ENCODE data around the gene BCKDHB. TPM values are rescaled to one million over a fixed set of nuclear protein-coding genes. Genes with fewer than 3 reads are reported as not detected.

The BCKDHB gene
- polyA plus RNA-seq, 2 of the 4 experiments (the other 2 are of a cell fraction) = 7.7 to 15.0 TPM

DNA sequence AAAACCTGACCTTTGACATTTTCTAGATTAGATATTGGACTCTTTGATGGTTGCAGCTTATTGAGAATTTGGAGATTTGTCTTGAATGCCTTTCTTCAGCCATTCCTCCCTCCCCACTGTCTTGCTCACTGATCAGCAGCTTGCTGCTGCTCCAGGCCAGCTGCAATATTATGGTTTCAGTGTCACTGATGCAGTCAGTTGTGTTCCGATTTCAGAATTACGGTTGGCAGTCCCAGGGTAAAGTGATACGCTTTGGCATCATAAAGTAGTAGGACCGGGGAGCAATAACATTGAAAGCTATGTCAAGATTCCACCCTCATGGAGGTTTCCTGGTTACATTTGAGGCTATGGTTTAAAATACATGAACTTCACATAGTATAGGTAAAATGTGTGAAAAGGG is 152.6 kb downstream of the BCKDHB start:
- POLR2A ChIA-PET = no interaction called here
- H3K4me2 ChIP-seq = no peak overlapping the region
- CTCF ChIA-PET = no interaction called here

DNA sequence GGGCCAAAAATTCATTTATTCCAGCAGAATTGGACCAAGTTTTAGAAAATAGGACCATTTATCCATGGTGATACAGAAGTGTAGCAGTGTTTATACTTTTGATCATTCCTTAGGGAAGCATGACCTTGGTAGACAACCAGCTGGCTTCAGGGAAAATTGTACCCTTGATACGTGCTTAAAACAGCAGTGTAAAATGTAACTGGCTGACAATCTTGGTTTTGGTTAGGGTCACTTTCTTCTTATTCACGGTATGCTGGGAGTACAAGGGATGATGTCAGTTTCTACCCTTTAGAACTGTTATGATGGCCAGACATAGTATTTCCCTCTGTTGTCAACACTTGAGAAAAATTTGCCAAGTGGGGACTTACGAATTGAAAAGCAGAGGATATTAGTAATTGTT is 157.1 kb downstream of the BCKDHB start:
- Histone ChIP-seq H3K9me3 (no peaks in the 10 kb centered on the region), H3K27ac (no peak overlapping the region), H3K4me3 (no peak overlapping the region), H3K4me2 (no peak overlapping the region), H3K4me1 (no peaks in the 10 kb centered on the region)
- ChIA-PET POLR2A (no interaction called here), CTCF (no interaction called here)
- WGBS (ENCODE audit: missing lambda C conversion rate) = 86% methylated on average over 3 of the region's 3 CpGs
- ATAC-seq = no peak
- no peak for FAIRE-seq
- DNase-seq (ENCODE audit: low read depth in 1 of 2, low spot score in 1 of 2) = no peak
- TF ChIP-seq FOSL2 (IDR thresholded peaks at IDR 0.05) = no peak
- no peak for TF ChIP-seq FOSL2 (CRISPR knock-in tag; IDR thresholded peaks at IDR 0.05)

More for the DNA sequence above, 152.6 kb downstream of the BCKDHB start:
- 91% methylated on average over 4 of the region's 4 CpGs for WGBS (ENCODE audit: missing lambda C conversion rate)
- Histone ChIP-seq H3K27ac (no peak overlapping the region), H3K9me3 (no peaks in the 10 kb centered on the region), H3K4me3 (no peak overlapping the region), H3K4me1 (no peaks in the 10 kb centered on the region)
- FAIRE-seq (no peak), ATAC-seq (no peak), DNase-seq (ENCODE audit: low read depth in 1 of 2, low spot score in 1 of 2) (no peak)
- TF ChIP-seq FOXS1 (CRISPR knock-in tag; IDR thresholded peaks at IDR 0.05) (no peak), TFCP2L1 (CRISPR knock-in tag; IDR thresholded peaks at IDR 0.05) (no peak), RAD21 (conservative IDR thresholded peaks at IDR 0.05 in 1 of 2, IDR thresholded peaks at IDR 0.05 in 1 of 2) (no peak), FOSB (CRISPR knock-in tag; IDR thresholded peaks at IDR 0.05) (no peak), NR3C1 (IDR thresholded peaks at IDR 0.05) (no peak), CEBPB (IDR thresholded peaks at IDR 0.05) (no peak), ZSCAN20 (CRISPR knock-in tag; IDR thresholded peaks at IDR 0.05) (no peak), PHF8 (IDR thresholded peaks at IDR 0.05; ENCODE audit: borderline replicate concordance, low read depth) (no peak), RARB (CRISPR knock-in tag; IDR thresholded peaks at IDR 0.05) (no peak), CBX2 (IDR thresholded peaks at IDR 0.05; ENCODE audit: borderline replicate concordance, low read depth) (no peak), MYC (IDR thresholded peaks at IDR 0.05; ENCODE audit: borderline replicate concordance, low read length) (no peak)
- TF ChIP-seq, protein P1, sequence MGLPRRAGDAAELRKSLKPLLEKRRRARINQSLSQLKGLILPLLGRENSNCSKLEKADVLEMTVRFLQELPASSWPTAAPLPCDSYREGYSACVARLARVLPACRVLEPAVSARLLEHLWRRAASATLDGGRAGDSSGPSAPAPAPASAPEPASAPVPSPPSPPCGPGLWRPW (IDR thresholded peaks at IDR 0.05) = no peak
- TF ChIP-seq, protein P2, sequence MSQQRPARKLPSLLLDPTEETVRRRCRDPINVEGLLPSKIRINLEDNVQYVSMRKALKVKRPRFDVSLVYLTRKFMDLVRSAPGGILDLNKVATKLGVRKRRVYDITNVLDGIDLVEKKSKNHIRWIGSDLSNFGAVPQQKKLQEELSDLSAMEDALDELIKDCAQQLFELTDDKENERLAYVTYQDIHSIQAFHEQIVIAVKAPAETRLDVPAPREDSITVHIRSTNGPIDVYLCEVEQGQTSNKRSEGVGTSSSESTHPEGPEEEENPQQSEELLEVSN (IDR thresholded peaks at IDR 0.05; ENCODE audit: borderline replicate concordance, low read depth) = no peak
- TF ChIP-seq, protein P3, sequence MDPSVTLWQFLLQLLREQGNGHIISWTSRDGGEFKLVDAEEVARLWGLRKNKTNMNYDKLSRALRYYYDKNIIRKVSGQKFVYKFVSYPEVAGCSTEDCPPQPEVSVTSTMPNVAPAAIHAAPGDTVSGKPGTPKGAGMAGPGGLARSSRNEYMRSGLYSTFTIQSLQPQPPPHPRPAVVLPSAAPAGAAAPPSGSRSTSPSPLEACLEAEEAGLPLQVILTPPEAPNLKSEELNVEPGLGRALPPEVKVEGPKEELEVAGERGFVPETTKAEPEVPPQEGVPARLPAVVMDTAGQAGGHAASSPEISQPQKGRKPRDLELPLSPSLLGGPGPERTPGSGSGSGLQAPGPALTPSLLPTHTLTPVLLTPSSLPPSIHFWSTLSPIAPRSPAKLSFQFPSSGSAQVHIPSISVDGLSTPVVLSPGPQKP (IDR thresholded peaks at IDR 0.05; ENCODE audit: low read depth, low read length) = no peak
- TF ChIP-seq, protein P4, sequence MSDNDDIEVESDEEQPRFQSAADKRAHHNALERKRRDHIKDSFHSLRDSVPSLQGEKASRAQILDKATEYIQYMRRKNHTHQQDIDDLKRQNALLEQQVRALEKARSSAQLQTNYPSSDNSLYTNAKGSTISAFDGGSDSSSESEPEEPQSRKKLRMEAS (IDR thresholded peaks at IDR 0.05) = no peak
- TF ChIP-seq, protein P5, sequence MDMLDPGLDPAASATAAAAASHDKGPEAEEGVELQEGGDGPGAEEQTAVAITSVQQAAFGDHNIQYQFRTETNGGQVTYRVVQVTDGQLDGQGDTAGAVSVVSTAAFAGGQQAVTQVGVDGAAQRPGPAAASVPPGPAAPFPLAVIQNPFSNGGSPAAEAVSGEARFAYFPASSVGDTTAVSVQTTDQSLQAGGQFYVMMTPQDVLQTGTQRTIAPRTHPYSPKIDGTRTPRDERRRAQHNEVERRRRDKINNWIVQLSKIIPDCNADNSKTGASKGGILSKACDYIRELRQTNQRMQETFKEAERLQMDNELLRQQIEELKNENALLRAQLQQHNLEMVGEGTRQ (IDR thresholded peaks at IDR 0.05) = no peak

DNA sequence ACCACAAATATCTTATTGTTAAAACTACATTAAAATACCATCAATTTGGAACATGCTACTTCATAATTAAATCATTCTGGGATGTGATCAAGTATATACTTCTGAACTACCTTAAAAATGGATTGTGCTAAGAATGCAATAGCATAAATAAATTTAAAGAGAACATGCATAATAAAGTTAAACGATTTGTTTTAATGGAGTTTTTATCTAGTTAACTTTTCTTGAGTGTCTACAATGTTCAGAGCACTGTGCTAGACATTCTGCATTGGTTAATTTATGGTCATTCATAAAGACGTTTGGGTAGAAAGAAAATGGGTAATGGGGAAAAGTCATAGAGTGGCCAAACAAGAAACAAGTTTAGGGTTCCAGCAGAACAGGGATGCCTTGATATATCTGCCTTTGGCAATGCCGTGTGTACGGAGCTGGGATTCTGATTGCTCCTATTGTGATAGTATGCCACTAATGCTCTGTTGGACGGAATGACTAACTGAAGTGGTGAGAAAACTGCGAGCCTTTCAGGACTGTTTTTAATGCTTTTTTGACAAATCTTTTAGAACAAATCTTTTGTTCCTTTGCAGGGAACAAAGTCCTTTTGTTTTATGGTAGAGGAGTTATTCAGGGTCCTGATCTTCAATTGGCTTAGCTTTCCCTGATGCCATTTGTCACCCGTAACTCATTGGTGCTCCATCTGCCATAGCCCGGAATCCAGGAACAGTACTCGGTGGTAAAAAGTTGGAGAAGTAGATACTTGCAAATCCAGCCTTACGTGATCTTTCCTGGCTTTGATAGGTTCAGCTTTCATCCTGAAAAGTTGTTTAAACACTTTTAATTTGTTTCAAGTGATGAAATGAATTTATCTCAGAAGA is 162.6 kb downstream of the BCKDHB start:
- ATAC-seq = no peak
- ChIA-PET POLR2A (no interaction called here), CTCF (no interaction called here)

More for the DNA sequence above, 162.6 kb downstream of the BCKDHB start:
- H3K27ac ChIP-seq = no peak overlapping the region
- WGBS (ENCODE audit: missing lambda C conversion rate) = 75% methylated on average over 10 of the region's 10 CpGs
- H3K4me3 ChIP-seq = no peak overlapping the region
- H3K4me1 ChIP-seq = no peaks in the 10 kb centered on the region
- H3K9me3 ChIP-seq = no peaks in the 10 kb centered on the region
- H3K4me2 ChIP-seq = no peak overlapping the region
- TF ChIP-seq CBX2 (IDR thresholded peaks at IDR 0.05; ENCODE audit: borderline replicate concordance, low read depth) = no peak
- no peak for TF ChIP-seq ZNF302 (CRISPR knock-in tag; IDR thresholded peaks at IDR 0.05)
- TF ChIP-seq SMC3 (IDR thresholded peaks at IDR 0.05) = no peak
- TF ChIP-seq CBX8 (IDR thresholded peaks at IDR 0.05) = no peak
- TF ChIP-seq RAD21 (conservative IDR thresholded peaks at IDR 0.05 in 1 of 2, IDR thresholded peaks at IDR 0.05 in 1 of 2) = no peak
- TF ChIP-seq FOXS1 (CRISPR knock-in tag; IDR thresholded peaks at IDR 0.05) = no peak
- TF ChIP-seq, protein P4 (IDR thresholded peaks at IDR 0.05) = no peak
- TF ChIP-seq RNF2 (IDR thresholded peaks at IDR 0.05; ENCODE audit: borderline replicate concordance, low read depth) = no peak
- no peak for TF ChIP-seq BHLHE40 (IDR thresholded peaks at IDR 0.05; ENCODE audit: low read depth, low read length)
- TF ChIP-seq, protein P2 (IDR thresholded peaks at IDR 0.05; ENCODE audit: borderline replicate concordance, low read depth) = no peak
- no peak for TF ChIP-seq HOXB13 (CRISPR knock-in tag; IDR thresholded peaks at IDR 0.05; ENCODE audit: low read depth)
- TF ChIP-seq MAZ (IDR thresholded peaks at IDR 0.05; ENCODE audit: borderline replicate concordance, low read depth, low read length) = no peak
- no peak for TF ChIP-seq POLR2AphosphoS2 (conservative IDR thresholded peaks at IDR 0.05; ENCODE audit: low read length)
- no peak for TF ChIP-seq NPAS2 (CRISPR knock-in tag; IDR thresholded peaks at IDR 0.05; ENCODE audit: borderline replicate concordance)
- TF ChIP-seq CEBPB (IDR thresholded peaks at IDR 0.05) = no peak
- TF ChIP-seq JUNB (IDR thresholded peaks at IDR 0.05) = no peak
- FAIRE-seq (no peak), DNase-seq (ENCODE audit: low read depth in 1 of 2, low spot score in 1 of 2) (no peak)

All from A549 (cell line).